Mesothelial cell of epicardium (in vitro differentiated cells): ENCODE results near the gene POU3F4. TPM values are rescaled to one million over a fixed set of nuclear protein-coding genes. Genes with fewer than 3 reads are reported as not detected.

Source experiments
- DNase-seq, 2 experiments: peaks; one replicate each; pipeline ENCODE4 v3.0.0; 2021; ENCODE audit warnings: low spot score in 2 of 2; ENCODE audit not compliant: unreplicated experiment in 2 of 2
- H3K27ac Mint-ChIP-seq: 2 replicates; pipeline ENCODE4 v1.8.0; 2021; ENCODE audit warnings: mixed read lengths
- H3K27me3 Mint-ChIP-seq: 2 replicates; pipeline ENCODE4 v1.8.0; 2021; ENCODE audit warnings: low read depth, mixed read lengths
- H3K36me3 Mint-ChIP-seq: 2 replicates; pipeline ENCODE4 v1.8.0; 2021; ENCODE audit warnings: mixed read lengths
- H3K4me1 Mint-ChIP-seq: 2 replicates; pipeline ENCODE4 v1.8.0; 2021; ENCODE audit warnings: mixed read lengths
- H3K4me3 Mint-ChIP-seq: 2 replicates; pipeline ENCODE4 v1.8.0; 2021; ENCODE audit warnings: mild to moderate bottlenecking, moderate library complexity, mixed read lengths
- H3K9me3 Mint-ChIP-seq: 2 replicates; pipeline ENCODE4 v1.8.0; 2021; ENCODE audit warnings: mixed read lengths
- total RNA-seq: library from RNA; stranded (reverse); gene quantifications from 3 replicates; pipeline ENCODE4 v1.2.1, GENCODE V29; 2021
- TF ChIP-seq, protein P1 (sequence below): fragments of 200-600 bp; sonication (generic); IDR thresholded peaks from one replicate; pipeline ENCODE4 v1.5.0; 2021; ENCODE audit warnings: antibody characterized with exemption; ENCODE audit not compliant: unreplicated experiment

POU3F4 gene
- total RNA-seq, 1 donor from 2014 or later, result not detected

- Mint-ChIP-seq H3K27me3 (peaks cover 99% of the 10 kb centered on the region), H3K9me3 (peaks cover 18% of the 10 kb centered on the region), H3K4me3 (no peak overlapping the region), H3K36me3 (no peaks in the 10 kb centered on the region), H3K27ac (no peak overlapping the region), H3K4me1 (peaks cover 4% of the 10 kb centered on the region)
- TF ChIP-seq, protein P1, sequence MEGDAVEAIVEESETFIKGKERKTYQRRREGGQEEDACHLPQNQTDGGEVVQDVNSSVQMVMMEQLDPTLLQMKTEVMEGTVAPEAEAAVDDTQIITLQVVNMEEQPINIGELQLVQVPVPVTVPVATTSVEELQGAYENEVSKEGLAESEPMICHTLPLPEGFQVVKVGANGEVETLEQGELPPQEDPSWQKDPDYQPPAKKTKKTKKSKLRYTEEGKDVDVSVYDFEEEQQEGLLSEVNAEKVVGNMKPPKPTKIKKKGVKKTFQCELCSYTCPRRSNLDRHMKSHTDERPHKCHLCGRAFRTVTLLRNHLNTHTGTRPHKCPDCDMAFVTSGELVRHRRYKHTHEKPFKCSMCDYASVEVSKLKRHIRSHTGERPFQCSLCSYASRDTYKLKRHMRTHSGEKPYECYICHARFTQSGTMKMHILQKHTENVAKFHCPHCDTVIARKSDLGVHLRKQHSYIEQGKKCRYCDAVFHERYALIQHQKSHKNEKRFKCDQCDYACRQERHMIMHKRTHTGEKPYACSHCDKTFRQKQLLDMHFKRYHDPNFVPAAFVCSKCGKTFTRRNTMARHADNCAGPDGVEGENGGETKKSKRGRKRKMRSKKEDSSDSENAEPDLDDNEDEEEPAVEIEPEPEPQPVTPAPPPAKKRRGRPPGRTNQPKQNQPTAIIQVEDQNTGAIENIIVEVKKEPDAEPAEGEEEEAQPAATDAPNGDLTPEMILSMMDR, result no peak
- DNase-seq, result no peak
Measured at GRCh38 chrX:83504721-83505479, 3.2 kb upstream of the POU3F4 start.

DNA sequence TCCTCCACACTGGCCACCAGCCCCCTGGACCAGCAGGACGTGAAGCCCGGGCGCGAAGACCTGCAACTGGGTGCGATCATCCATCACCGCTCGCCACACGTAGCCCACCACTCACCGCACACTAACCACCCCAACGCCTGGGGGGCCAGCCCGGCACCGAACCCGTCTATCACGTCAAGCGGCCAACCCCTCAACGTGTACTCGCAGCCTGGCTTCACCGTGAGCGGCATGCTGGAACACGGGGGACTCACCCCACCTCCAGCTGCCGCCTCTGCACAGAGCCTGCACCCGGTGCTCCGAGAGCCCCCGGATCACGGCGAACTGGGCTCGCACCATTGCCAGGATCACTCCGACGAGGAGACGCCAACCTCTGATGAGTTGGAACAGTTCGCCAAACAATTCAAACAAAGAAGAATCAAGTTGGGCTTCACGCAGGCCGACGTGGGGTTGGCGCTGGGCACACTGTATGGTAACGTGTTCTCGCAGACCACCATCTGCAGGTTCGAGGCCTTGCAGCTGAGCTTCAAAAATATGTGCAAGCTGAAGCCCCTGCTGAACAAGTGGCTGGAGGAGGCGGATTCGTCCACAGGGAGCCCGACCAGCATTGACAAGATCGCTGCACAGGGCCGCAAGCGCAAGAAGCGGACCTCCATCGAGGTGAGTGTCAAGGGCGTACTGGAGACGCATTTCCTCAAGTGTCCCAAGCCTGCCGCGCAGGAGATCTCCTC is 600 bp downstream of the POU3F4 start:
- peaks cover 18% of the 10 kb centered on the region for H3K9me3 Mint-ChIP-seq
- H3K27ac Mint-ChIP-seq, result no peak overlapping the region
- TF ChIP-seq, protein P1, result no peak
- H3K4me1 Mint-ChIP-seq, result peaks cover 5% of the 10 kb centered on the region
- peak overlapping the region; percentile 31 for H3K4me3 Mint-ChIP-seq
- no peaks in the 10 kb centered on the region for H3K36me3 Mint-ChIP-seq
- peaks cover 94% of the 10 kb centered on the region for H3K27me3 Mint-ChIP-seq
- DNase-seq, result no peak

DNA sequence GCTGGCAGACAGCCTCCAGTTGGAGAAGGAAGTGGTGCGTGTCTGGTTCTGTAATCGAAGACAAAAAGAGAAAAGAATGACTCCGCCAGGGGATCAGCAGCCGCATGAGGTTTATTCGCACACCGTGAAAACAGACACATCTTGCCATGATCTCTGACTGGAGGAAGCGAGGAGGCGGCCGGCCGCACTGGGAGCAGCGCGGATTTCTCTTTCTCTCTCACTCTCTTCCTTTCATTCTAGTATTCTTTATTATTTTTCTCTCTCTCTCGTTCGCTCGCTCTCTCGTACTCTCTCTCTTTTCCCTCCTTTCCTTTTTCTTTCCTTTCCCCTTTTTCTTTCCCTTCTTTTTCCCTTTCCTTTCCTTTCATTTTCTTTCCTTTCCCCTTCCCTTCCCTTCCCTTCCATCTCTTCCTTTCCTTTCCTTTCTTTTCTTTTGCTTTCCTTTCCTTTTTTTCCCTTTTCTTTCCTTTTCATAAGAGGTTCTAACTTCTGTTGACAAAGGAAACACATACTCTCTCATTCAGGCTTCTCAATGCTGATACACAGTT is 1.2 kb downstream of the POU3F4 start:
- no peak for DNase-seq
- TF ChIP-seq, protein P1, result no peak
- Mint-ChIP-seq H3K27ac (no peak overlapping the region), H3K36me3 (no peaks in the 10 kb centered on the region), H3K27me3 (peaks cover 94% of the 10 kb centered on the region), H3K9me3 (peaks cover 18% of the 10 kb centered on the region), H3K4me1 (peaks cover 5% of the 10 kb centered on the region), H3K4me3 (peak overlapping the region; percentile 31)

DNA sequence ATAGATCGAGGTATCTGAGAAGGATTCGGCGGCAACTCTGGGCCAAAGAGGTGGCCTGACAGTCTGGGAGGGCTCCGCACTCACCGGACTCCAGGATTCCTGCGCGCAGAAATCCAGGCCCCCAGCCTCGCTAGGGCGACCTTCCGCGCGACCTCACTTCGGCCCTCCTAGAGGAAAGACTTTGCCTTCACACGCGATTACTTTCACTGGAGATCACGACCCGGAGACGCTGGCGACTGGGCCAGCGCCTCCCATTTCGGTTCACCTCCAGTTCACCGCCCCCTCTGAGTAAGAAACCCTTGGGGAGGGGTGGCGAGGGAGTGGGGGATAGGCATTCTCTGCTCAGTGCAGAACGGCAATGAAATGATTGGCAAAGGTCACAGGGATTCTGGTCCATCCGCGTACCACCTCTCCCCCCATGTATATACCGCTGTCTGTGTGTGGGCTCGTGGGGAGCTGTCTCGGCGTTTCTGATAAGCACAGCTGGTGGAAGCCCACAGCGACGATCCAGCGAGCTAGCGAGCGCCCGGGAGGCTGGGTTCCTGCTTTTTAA is 2.5 kb downstream of the POU3F4 start:
- H3K27me3 Mint-ChIP-seq, result peaks cover 94% of the 10 kb centered on the region
- H3K27ac Mint-ChIP-seq, result no peak overlapping the region
- TF ChIP-seq, protein P1, result no peak
- H3K9me3 Mint-ChIP-seq, result peaks cover 19% of the 10 kb centered on the region
- no peaks in the 10 kb centered on the region for H3K36me3 Mint-ChIP-seq
- DNase-seq, result no peak
- peak overlapping the region; percentile 22 for H3K4me3 Mint-ChIP-seq
- peaks cover 5% of the 10 kb centered on the region for H3K4me1 Mint-ChIP-seq

GRCh38 chrX:83511208-83511607 is 3.1 kb downstream of the POU3F4 start:
- no peaks in the 10 kb centered on the region for H3K36me3 Mint-ChIP-seq
- peaks cover 92% of the 10 kb centered on the region for H3K27me3 Mint-ChIP-seq
- peaks cover 5% of the 10 kb centered on the region for H3K4me1 Mint-ChIP-seq
- H3K9me3 Mint-ChIP-seq, result peaks cover 20% of the 10 kb centered on the region
- no peak for DNase-seq
- no peak overlapping the region for H3K4me3 Mint-ChIP-seq
- TF ChIP-seq, protein P1, result no peak
- H3K27ac Mint-ChIP-seq, result no peak overlapping the region
